Activated T-helper 9 cell treated with anti-CD3 and anti-CD28 coated beads, Interleukin-2, amount 50 U/mL, for 16 hours (primary cell): ENCODE data around the gene HELZ2.

Experiments
- DNase-seq: peaks from one replicate; pipeline ENCODE4 v3.0.0-alpha.2; 2020; ENCODE audit warnings: low read depth

The HELZ2 gene

GRCh38 chr20:63598479-63599395 is 24.7 kb upstream of the HELZ2 start:
- DNase-seq: no peak

- DNase-seq: no peak
These were observed 23.8 kb upstream of the HELZ2 start for GRCh38 chr20:63597651-63598478.

GRCh38 chr20:63596423-63596822 is 22.4 kb upstream of the HELZ2 start:
- no peak for DNase-seq

- no peak for DNase-seq
These were observed 21.5 kb upstream of the HELZ2 start for GRCh38 chr20:63595416-63596127.

- no peak for DNase-seq
These were observed 20.1 kb upstream of the HELZ2 start for GRCh38 chr20:63594043-63594561.

GRCh38 chr20:63592661-63593060 is 18.6 kb upstream of the HELZ2 start:
- no peak for DNase-seq

- DNase-seq: no peak
These were observed 17.8 kb upstream of the HELZ2 start for GRCh38 chr20:63591786-63592355.

- no peak for DNase-seq
These were observed 17.1 kb upstream of the HELZ2 start for GRCh38 chr20:63591147-63591533.

GRCh38 chr20:63590218-63591146 is 16.4 kb upstream of the HELZ2 start:
- DNase-seq: no peak

- no peak for DNase-seq
These were observed 15.5 kb upstream of the HELZ2 start for GRCh38 chr20:63589261-63590217.

- DNase-seq: no peak
These were observed 14.6 kb upstream of the HELZ2 start for GRCh38 chr20:63588641-63589041.

GRCh38 chr20:63587776-63588591 is 13.9 kb upstream of the HELZ2 start:
- no peak for DNase-seq

- DNase-seq: no peak
These were observed 13.2 kb upstream of the HELZ2 start for GRCh38 chr20:63587256-63587655.

GRCh38 chr20:63586797-63587196 is 12.8 kb upstream of the HELZ2 start:
- no peak for DNase-seq

- DNase-seq: no peak
These were observed 11.9 kb upstream of the HELZ2 start for GRCh38 chr20:63585616-63586565.

GRCh38 chr20:63582382-63583063 is 8.5 kb upstream of the HELZ2 start:
- DNase-seq: no peak
